Psoas muscle (tissue), 8 donors: ENCODE results near the gene CHP2. TPM values are rescaled to one million over a fixed set of nuclear protein-coding genes. Genes with fewer than 3 reads are reported as not detected.

Experiments
- ATAC-seq, 4 donors: fragments of 200-7000 bp; cut with Tn5 transposase; one replicate each; pipeline ENCODE4 v1.9.1; 2020; ENCODE audit warnings: moderate library complexity in 3 of 4, mild to moderate bottlenecking in 2 of 4
- DNase-seq, 2 donors: peaks; one replicate each; pipeline ENCODE4 v3.0.0-alpha.2; 2020
- H3K27ac ChIP-seq: fragments of 200-600 bp; one replicate; pipeline ENCODE4 v1.8.0; 2022
- H3K27me3 ChIP-seq, 3 donors: fragments of 200-600 bp in 1 of 3; one replicate each; pipeline versions ENCODE4 v1.6.1 to v1.8.0; 2013 to 2022; ENCODE audit warnings: low read length in 2 of 3, mild to moderate bottlenecking in 2 of 3, moderate library complexity in 1 of 3; ENCODE audit not compliant: insufficient read depth in 3 of 3
- H3K36me3 ChIP-seq, 2 donors: fragments of 200-600 bp in 1 of 2; one replicate each; pipeline versions ENCODE4 v1.6.1 to v1.8.0; 2013 to 2022; ENCODE audit warnings: low read depth in 1 of 2, mild to moderate bottlenecking in 1 of 2, moderate library complexity in 1 of 2; ENCODE audit not compliant: insufficient read depth in 1 of 2
- H3K4me1 ChIP-seq: fragments of 200-600 bp; one replicate; pipeline ENCODE4 v1.8.0; 2022
- H3K4me3 ChIP-seq: fragments of 200-600 bp; one replicate; pipeline ENCODE4 v1.8.0; 2022; ENCODE audit warnings: mild to moderate bottlenecking
- H3K9me3 ChIP-seq: fragments of 200-600 bp; one replicate; pipeline ENCODE4 v1.8.0; 2022
- WGBS, 3 donors: extraction: QIAGEN DNeasy Blood & Tissue Kit; methylation state at CpG; one replicate each; pipeline versions ENCODE4 v1.1.6 to v1.1.7; 2013; 5-methylcytosine and 5-hydroxymethylcytosine counted together
- intact Hi-C, 2 donors: fragments of 100-400 bp; cut with DNase I; formaldehyde crosslinking; loops; one replicate each; pipeline versions ENCODE4 v1.11.0 to v1.14.2; 2022
- polyA plus RNA-seq, 3 donors: library from polyadenylated mRNA; stranded (reverse); fragments of 200-250 nt; gene quantifications; one replicate each; pipeline ENCODE4 v1.2.3, GENCODE V29; 2013
- total RNA-seq, 4 donors: library from RNA; stranded (reverse); fragmentation: NEBNext Ultra II Directional in 2 of 4; extraction: Animal tissue kit (Norgen Biotek cat#: 25700) in 2 of 4; gene quantifications; one replicate each; pipeline versions ENCODE4 v1.2.1 to v1.2.4, GENCODE V29; 2021 to 2023
- TF ChIP-seq, protein P1 (sequence below): fragments of 200-600 bp; IDR thresholded peaks from one replicate; pipeline ENCODE4 v1.8.0; 2022; ENCODE audit warnings: antibody characterized with exemption
- donor health status: healthy with polysubstance abuse.
- donor health status: DM: no; HTN: no; CAD: no; lungs with moderate emphysema.
- donor health status: Bipolar disorder and iron deficiency.
- donor health status: healthy.
- donor health status: DM: yes; HTN: yes; CAD: no.
- donor health status: DM: no; HTN: no; CAD: no.
- donor health status: DM: no; HTN: no; CAD: no.
- donor health status: DM: yes; HTN: yes; CAD: no.

Gene CHP2
- total and polyA plus RNA-seq, 7 donors = 0.05 to 0.08 TPM; not detected in 5

GRCh38 chr16:23724096-23724784, 30.6 kb upstream of the CHP2 start:
- intact Hi-C loops = no loop called here
- 72 to 80% (median 78%) methylated on average over 8 of the region's 8 CpGs for WGBS, 3 donors
- ATAC-seq (no peak), DNase-seq (no peak)
- TF ChIP-seq, protein P1, sequence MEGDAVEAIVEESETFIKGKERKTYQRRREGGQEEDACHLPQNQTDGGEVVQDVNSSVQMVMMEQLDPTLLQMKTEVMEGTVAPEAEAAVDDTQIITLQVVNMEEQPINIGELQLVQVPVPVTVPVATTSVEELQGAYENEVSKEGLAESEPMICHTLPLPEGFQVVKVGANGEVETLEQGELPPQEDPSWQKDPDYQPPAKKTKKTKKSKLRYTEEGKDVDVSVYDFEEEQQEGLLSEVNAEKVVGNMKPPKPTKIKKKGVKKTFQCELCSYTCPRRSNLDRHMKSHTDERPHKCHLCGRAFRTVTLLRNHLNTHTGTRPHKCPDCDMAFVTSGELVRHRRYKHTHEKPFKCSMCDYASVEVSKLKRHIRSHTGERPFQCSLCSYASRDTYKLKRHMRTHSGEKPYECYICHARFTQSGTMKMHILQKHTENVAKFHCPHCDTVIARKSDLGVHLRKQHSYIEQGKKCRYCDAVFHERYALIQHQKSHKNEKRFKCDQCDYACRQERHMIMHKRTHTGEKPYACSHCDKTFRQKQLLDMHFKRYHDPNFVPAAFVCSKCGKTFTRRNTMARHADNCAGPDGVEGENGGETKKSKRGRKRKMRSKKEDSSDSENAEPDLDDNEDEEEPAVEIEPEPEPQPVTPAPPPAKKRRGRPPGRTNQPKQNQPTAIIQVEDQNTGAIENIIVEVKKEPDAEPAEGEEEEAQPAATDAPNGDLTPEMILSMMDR = no peak
- Histone ChIP-seq H3K27me3 (no peaks in the 10 kb centered on the region), H3K27ac (no peak overlapping the region), H3K4me3 (no peak overlapping the region), H3K9me3 (no peaks in the 10 kb centered on the region), H3K4me1 (no peaks in the 10 kb centered on the region), H3K36me3 (no peaks in the 10 kb centered on the region)

- ATAC-seq (no peak), DNase-seq (no peak)
- Histone ChIP-seq H3K36me3 (no peaks in the 10 kb centered on the region), H3K4me3 (no peak overlapping the region), H3K9me3 (no peaks in the 10 kb centered on the region), H3K27me3 (no peaks in the 10 kb centered on the region), H3K27ac (no peak overlapping the region), H3K4me1 (no peaks in the 10 kb centered on the region)
- intact Hi-C loops = no loop called here
- WGBS, 3 donors = 64 to 70% (median 67%) methylated on average over 3 of the region's 3 CpGs
- TF ChIP-seq, protein P1 = no peak
These were observed 30.1 kb upstream of the CHP2 start for GRCh38 chr16:23724785-23725131.

DNA sequence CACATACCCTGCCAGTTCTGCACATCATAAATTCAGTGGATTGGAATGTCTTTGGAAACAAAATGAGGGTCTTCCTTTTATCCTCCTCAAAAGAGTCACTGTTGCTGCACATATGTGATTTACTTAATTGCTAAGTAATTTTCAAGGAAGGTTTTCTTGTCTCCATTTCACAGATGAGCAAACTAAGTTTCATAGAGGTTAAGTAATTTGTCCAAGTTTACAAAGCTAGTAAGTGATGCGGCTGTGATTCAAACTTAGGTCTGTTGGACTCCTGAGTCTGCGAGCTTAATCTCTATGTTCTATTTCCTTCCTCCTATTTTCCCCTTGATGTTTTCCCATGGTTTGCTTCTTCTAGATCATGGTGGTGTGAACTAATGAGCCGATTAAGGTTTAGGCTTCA, 28.1 kb upstream of the CHP2 start:
- DNase-seq (no peak), ATAC-seq (no peak)
- Histone ChIP-seq H3K27me3 (no peaks in the 10 kb centered on the region), H3K27ac (no peak overlapping the region), H3K4me1 (no peaks in the 10 kb centered on the region), H3K9me3 (no peaks in the 10 kb centered on the region), H3K4me3 (no peak overlapping the region), H3K36me3 (no peaks in the 10 kb centered on the region)
- 87 to 95% (median 89%) methylated on average over 3 of the region's 3 CpGs for WGBS, 3 donors
- intact Hi-C loops = no loop called here
- TF ChIP-seq, protein P1 = no peak

GRCh38 chr16:23728112-23728477, 26.7 kb upstream of the CHP2 start:
- TF ChIP-seq, protein P1 = no peak
- H3K27ac ChIP-seq = no peak overlapping the region
- H3K9me3 ChIP-seq = no peaks in the 10 kb centered on the region
- H3K4me1 ChIP-seq = no peaks in the 10 kb centered on the region
- 52 to 60% (median 54%) methylated on average over 10 of the region's 10 CpGs for WGBS, 3 donors
- H3K4me3 ChIP-seq = no peak overlapping the region
- ATAC-seq = no peak
- no peak for DNase-seq
- intact Hi-C loops = no loop called here
- H3K27me3 ChIP-seq = no peaks in the 10 kb centered on the region
- no peaks in the 10 kb centered on the region for H3K36me3 ChIP-seq
